ENCODE measurements around the gene LDB3.
A peak's percentile ranks its signal among the peaks of the same experiment; 100 is the strongest.

Gene LDB3

DNA sequence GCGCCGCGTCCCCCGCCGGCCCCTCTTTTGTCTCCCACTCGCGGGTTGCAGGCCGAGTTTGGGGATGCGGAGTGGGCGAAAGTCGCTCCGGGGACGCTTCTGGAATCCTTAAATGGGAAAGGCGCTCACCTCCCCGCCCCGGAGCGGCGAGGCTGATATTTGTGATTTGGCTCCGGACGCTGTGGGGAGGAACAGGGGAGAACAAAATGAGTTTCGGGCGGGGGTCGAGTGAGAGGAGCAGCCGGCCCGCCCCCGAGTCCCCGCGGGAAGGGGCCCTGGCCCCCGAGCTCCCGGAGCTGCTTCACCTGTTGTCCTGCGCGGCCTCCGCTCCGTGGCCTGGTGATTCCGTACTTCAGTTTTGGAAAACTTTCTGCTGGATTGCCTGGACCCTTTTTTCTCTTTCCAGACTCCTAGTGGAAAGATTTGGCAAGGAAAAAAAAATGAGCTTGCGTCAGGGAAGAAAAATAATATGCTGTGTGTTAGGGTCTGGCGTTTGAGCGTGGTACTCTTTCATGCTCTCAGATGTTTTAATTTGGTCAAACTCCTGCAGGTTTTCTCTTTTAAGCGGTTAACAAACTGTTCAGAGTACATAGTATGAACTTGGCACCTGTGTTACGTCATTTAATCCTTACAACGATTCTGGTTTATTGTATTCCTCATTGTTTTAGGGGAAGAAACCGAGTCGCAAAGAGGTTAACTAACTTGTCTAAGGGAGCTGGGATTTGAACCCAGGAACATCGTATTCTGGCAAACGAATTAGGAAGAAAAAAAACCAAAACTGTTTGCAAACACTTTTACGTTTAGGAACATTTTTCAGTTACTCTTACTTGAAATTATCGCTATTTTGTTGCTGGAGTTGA, 89.0 kb downstream of the LDB3 start:
- DNase-seq (ENCODE audit: low spot score): peak; percentile 49

DNA sequence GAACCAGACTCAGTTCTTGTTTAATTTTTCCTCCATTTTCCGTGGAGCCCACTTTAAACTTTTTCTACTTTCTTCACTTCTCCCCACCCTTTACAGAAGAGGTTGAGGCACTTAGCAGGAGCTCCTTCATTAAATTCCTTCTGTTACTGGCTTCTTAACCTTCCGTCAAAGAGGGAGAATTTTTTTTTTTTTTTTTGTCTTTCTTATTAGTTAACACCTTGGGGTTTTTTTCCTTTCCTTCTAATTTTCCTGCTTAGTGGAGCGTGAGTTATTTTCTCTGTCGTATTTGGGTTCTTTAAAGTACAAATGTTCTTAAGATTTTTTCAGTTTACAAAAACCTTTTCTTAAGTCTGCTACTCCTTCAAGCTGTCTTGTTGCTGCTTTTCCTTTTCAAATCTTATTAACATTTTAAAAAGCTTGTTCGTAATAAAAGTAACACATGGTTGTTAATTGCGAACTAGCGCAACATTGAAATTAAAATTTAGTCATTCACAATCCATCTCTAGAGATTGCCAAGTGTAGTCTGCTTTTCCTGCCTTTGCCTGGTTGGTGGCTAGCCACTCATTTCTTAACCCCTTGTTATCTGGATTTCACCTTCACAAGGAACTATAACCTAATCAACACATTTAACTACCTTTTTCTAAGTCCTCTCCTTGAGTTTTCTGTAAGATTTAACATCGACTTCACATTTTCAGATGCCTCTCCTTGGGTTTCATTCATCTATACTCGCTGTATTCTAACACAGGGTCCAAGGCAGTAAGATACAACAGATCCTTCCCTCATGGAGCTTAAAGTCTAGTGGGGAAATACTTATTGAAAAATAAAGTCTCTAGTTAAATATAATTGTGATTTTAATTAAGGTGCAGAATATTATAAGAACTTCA, 90.1 kb downstream of the LDB3 start:
- no peak for DNase-seq (ENCODE audit: low spot score)

GRCh38 chr10:86759073-86759672, 90.9 kb downstream of the LDB3 start:
- DNase-seq (ENCODE audit: low spot score): no peak

GRCh38 chr10:86763404-86763803, 95.1 kb downstream of the LDB3 start:
- DNase-seq (ENCODE audit: low spot score): no peak

GRCh38 chr10:86765548-86765947, 97.2 kb downstream of the LDB3 start:
- DNase-seq (ENCODE audit: low spot score): no peak

GRCh38 chr10:86768412-86769062, 100.2 kb downstream of the LDB3 start:
- no peak for DNase-seq (ENCODE audit: low spot score)

- DNase-seq (ENCODE audit: low spot score): no peak
These were observed 101.7 kb downstream of the LDB3 start for GRCh38 chr10:86769991-86770390.

DNA sequence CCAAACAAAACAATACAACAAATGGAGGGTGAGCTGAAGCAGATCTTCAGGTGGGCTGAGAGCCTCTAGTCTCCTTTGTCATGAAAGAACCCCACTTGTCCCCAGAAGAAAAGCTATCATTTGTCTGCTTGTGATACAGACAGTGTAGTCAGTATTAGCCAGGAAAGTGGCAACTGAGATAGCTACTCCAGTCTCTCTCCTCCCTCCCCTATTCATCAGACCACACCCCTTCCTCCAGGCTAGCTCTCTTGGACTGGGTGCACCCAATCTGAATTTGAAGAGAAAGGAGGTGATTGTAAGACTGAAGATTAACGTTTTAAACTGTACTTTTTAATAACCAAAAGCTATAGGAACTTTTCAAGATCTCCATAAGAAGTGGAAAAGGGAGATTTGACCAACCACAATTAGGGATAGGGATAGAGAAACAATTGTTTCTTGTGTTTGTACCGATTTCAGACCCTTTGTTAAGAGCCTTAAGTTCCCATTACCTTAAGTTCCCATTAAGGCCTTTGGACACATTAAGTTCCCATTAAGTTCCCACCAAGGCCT, 102.2 kb downstream of the LDB3 start:
- no peak for DNase-seq (ENCODE audit: low spot score)

DNA sequence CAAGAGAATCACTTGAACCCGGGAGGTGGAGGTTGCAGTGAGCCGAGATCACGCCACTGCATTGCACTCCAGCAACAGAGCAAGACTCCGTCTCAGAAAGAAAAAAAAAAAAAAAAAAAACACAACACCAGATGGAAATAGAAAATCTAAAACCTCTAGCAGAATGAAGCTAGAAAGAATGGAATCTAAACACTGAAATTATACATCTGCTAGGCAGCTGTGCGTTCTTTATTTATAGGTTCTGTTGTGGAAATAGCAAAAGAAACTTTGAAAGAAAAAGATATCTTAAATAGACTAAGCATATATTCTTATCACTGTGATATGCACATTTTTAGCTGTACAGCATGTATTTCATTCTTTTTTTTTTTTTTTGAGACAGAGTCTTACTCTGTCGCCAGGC, 105.2 kb downstream of the LDB3 start:
- DNase-seq (ENCODE audit: low spot score): no peak

DNA sequence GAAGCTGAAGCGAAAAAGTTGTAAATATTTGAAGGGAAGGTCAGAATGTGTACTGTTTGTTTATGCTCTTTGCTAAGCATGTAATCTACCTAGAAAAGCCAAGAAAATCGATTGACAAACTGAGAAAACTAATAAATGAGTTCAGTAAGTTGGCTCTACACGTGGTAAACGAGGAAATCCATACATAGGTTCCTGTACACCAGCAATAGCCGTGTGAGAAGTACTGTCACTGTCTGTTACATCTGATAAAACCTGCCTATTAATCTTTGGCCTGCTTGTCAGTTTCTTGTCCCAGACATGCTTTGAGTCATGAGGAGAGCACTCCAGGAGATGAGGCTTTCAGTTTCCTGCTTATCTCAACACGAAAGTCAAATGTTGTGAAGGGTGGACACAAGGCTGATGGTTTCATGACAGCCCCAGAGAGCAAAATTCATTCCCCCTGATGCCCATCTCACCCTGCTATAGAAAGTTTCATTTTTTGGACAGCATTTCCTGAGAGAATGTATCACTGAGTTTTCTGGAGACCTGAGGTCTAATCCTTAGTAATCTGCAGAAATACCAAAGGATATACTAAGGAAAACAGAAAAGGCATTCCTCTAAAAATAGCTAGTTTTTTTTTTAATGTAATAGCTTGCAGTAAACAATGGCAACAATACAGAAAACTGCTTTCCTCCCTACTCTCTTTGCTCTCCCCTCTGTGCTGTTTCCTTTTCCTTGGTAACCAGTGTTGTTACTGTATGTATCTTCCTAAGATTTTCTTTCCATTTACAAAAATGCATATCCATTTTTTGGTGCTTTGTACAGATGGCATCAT, 107.0 kb downstream of the LDB3 start:
- peak; percentile 75 for DNase-seq (ENCODE audit: low spot score)

GRCh38 chr10:86775870-86776180, 107.5 kb downstream of the LDB3 start:
- DNase-seq (ENCODE audit: low spot score): no peak

- DNase-seq (ENCODE audit: low spot score): no peak
These were observed 111.1 kb downstream of the LDB3 start for GRCh38 chr10:86779220-86780017.

- DNase-seq (ENCODE audit: low spot score): no peak
These were observed 114.5 kb downstream of the LDB3 start for GRCh38 chr10:86782701-86783418.

DNA sequence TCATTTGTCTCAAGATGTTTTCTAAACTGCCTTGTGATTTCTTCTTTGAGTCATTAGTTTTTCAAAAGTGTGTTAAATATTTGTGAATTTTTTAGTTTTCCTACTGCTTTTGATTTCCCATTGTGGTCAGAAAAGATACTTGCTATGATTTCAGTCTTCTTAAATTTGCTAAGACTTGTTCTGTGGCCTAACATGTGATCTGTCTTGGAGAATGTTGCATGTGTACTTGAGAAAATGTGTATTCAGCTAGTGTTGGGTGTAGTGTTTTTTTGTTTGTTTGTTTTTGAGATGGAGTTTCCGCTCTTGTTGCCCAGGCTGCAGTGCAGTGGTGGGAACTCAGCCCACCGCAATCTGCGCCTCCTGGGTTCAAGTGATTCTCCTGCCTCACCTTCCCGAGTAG, 116.7 kb downstream of the LDB3 start:
- no peak for DNase-seq (ENCODE audit: low spot score)

Data from SK-N-DZ (cell line).